Left ventricle myocardium inferior (tissue), 1 donor: ENCODE data around the gene CDH8. TPM values are rescaled to one million over a fixed set of nuclear protein-coding genes. Genes with fewer than 3 reads are reported as not detected.
"Not testable (repeated sequence)": the region's sequence is repeated elsewhere in the genome, so short reads cannot be mapped to it uniquely, and the experiment has no call there.

ENCODE experiments used
- DNase-seq: peaks from one replicate; pipeline ENCODE4 v3.0.0-alpha.2; 2020
- H3K27ac ChIP-seq: fragments of 200-600 bp; replicated peaks from 2 replicates; pipeline ENCODE4 v1.8.0; 2021
- H3K27me3 ChIP-seq: fragments of 200-600 bp; 2 replicates; pipeline ENCODE4 v1.8.0; 2021; ENCODE audit warnings: low read depth
- H3K36me3 ChIP-seq: fragments of 200-600 bp; 2 replicates; pipeline ENCODE4 v1.8.0; 2021
- H3K4me1 ChIP-seq: fragments of 200-600 bp; 2 replicates; pipeline ENCODE4 v1.8.0; 2021
- H3K4me3 ChIP-seq: fragments of 200-600 bp; 2 replicates; pipeline ENCODE4 v1.8.0; 2021; ENCODE audit warnings: mild to moderate bottlenecking, moderate library complexity
- H3K9me3 ChIP-seq: fragments of 200-600 bp; replicated peaks from 2 replicates; pipeline ENCODE4 v1.8.0; 2021
- CTCF ChIP-seq: fragments of 200-600 bp; IDR thresholded peaks from 2 replicates; pipeline ENCODE4 v1.8.0; 2021; ENCODE audit warnings: antibody characterized with exemption, mild to moderate bottlenecking, borderline replicate concordance
- intact Hi-C: fragments of 100-400 bp; cut with micrococcal nuclease; formaldehyde crosslinking; loops from one replicate; pipeline ENCODE4 v1.11.0; 2022
- total RNA-seq: library from RNA; stranded (reverse); fragmentation: NEBNext Ultra II Directional; extraction: Animal tissue kit (Norgen Biotek cat#: 25700); gene quantifications from one replicate; pipeline ENCODE4 v1.2.1, GENCODE V29; 2021
- donor health status: DM: no; HTN: yes; CAD: no; lungs with severe emphysema.

Gene CDH8
- total RNA-seq, 1 donor from 2014 or later, result 0.14 TPM

DNA sequence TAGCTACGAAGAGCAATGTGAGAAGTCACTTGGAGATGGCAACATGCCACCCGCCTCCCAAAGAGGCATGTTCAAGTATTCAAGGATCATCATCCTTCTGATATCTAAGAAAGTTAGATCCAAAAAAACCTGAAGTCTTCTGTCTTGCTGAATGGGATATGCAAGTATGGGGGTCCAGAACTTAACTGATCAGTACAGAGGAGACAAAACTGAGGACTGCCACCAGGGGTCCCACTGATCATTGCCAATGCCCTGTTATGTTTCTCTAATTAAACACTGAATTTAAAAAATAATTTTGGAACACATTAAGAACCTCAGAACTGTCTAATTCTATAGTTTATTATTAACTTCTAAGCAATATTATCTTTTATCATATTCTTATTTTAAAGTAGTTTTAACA is 99.7 kb downstream of the CDH8 start:
- H3K9me3 ChIP-seq, result no peaks in the 10 kb centered on the region
- H3K27ac ChIP-seq, result no peak overlapping the region
- no peaks in the 10 kb centered on the region for H3K4me1 ChIP-seq
- no peaks in the 10 kb centered on the region for H3K27me3 ChIP-seq
- no peak for TF ChIP-seq CTCF
- no peaks in the 10 kb centered on the region for H3K36me3 ChIP-seq
- no peak overlapping the region for H3K4me3 ChIP-seq
- no peak for DNase-seq
- intact Hi-C loops, result no loop called here

GRCh38 chr16:61934601-61935000 is 101.6 kb downstream of the CDH8 start:
- Histone ChIP-seq H3K36me3 (no peaks in the 10 kb centered on the region), H3K4me1 (no peaks in the 10 kb centered on the region), H3K27me3 (no peaks in the 10 kb centered on the region), H3K4me3 (no peak overlapping the region), H3K27ac (no peak overlapping the region), H3K9me3 (no peaks in the 10 kb centered on the region)
- no peak for TF ChIP-seq CTCF
- intact Hi-C loops, result no loop called here
- no peak for DNase-seq

DNA sequence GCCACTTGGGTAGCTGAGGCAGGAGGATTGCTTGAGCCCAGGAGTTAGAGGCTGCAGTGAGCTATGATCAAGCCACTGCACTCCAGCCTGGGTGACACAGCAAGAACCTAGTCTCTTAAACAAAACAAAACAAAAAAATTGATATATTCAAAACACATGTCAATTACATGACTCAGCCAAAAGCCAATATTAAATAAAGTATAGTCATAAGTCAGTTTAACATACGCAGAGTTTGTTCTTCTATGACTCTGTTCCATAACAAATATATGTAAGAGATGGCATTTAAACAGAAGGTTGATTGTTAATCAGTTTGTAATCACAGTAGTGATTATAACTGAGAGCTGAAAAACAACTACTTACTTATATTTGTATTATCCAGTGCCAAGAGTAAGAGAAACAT is 106.5 kb downstream of the CDH8 start:
- intact Hi-C loops, result no loop called here
- peaks cover 3% of the 10 kb centered on the region for H3K9me3 ChIP-seq
- no peaks in the 10 kb centered on the region for H3K36me3 ChIP-seq
- no peak for DNase-seq
- no peaks in the 10 kb centered on the region for H3K27me3 ChIP-seq
- H3K4me3 ChIP-seq, result no peak overlapping the region
- no peak for TF ChIP-seq CTCF
- no peak overlapping the region for H3K27ac ChIP-seq
- H3K4me1 ChIP-seq, result no peaks in the 10 kb centered on the region

DNA sequence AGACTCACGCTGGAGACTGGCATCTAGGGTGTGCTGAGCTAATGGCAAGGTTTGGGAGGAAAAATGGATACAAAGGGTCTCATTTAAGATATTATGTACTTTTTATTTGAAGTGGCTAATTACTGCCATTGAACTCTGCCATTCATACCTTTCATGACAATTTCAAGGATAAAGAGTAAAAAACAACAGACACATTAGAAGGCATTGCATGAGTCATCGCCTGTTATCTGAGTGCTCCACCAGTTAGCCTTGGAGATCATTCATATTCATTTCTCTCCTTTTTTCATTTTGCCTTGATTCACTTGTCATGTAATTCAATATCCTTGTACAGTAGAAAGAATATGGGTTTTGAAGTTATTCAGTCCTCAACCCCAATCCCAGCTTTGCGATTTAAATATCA is 109.5 kb downstream of the CDH8 start:
- Histone ChIP-seq H3K36me3 (no peaks in the 10 kb centered on the region), H3K27ac (no peak overlapping the region), H3K9me3 (peaks cover 3% of the 10 kb centered on the region), H3K4me1 (no peaks in the 10 kb centered on the region), H3K4me3 (no peak overlapping the region), H3K27me3 (no peaks in the 10 kb centered on the region)
- DNase-seq, result no peak
- no peak for TF ChIP-seq CTCF
- intact Hi-C loops, result no loop called here

DNA sequence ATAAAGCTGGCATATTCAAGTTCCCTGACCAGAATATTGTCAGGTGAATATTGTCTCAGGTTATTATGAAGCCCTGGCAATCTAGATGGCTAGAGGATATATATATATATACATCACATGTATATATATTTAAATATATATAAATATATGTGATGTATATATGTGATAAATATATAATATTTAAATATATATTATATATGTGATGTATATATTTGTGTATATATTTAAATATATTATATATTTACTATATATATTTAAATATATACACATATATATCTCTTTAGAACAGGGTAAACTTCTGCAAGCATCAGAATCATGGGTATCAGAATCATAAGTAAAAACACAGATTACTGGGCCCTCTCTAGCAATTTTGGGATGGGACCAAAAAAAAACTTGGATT is 112.6 kb downstream of the CDH8 start:
- H3K27ac ChIP-seq, result no peak overlapping the region
- H3K36me3 ChIP-seq, result no peaks in the 10 kb centered on the region
- no peaks in the 10 kb centered on the region for H3K27me3 ChIP-seq
- intact Hi-C loops, result no loop called here
- TF ChIP-seq CTCF, result no peak
- DNase-seq, result no peak
- H3K4me1 ChIP-seq, result no peaks in the 10 kb centered on the region
- H3K4me3 ChIP-seq, result no peak overlapping the region
- peaks cover 3% of the 10 kb centered on the region for H3K9me3 ChIP-seq

DNA sequence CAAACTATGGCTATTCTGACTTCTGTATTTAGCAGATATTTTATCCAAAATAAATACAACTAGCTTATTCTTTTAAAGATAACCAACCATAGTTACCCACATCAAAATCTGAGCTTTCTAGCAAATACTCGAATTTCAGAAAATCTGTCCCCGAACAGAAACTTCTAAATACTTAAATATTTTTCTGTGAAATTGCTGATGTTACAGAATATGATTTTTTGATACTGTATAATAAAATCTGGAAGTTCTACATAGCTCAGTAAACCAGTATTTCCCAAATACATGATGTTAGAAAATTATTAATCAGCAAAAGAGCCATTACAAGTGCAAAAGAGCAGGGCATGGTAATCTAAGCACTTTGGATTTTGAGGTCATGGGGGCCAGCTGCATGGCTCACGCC is 114.9 kb downstream of the CDH8 start:
- Histone ChIP-seq H3K36me3 (no peaks in the 10 kb centered on the region), H3K27me3 (no peaks in the 10 kb centered on the region), H3K4me1 (no peaks in the 10 kb centered on the region), H3K27ac (no peak overlapping the region), H3K4me3 (no peak overlapping the region), H3K9me3 (no peaks in the 10 kb centered on the region)
- intact Hi-C loops, result no loop called here
- no peak for DNase-seq
- TF ChIP-seq CTCF, result no peak

- intact Hi-C loops, H3K9me3 ChIP-seq, H3K4me3 ChIP-seq, H3K27ac ChIP-seq, H3K36me3 ChIP-seq, DNase-seq, H3K27me3 ChIP-seq, H3K4me1 ChIP-seq: not testable (repeated sequence)
These were observed 118.1 kb downstream of the CDH8 start for GRCh38 chr16:61917865-61918826.
